Superior temporal gyrus (tissue), 1 donor: ENCODE measurements around the gene C17orf67.
"Not testable (repeated sequence)": the region's sequence is repeated elsewhere in the genome, so short reads cannot be mapped to it uniquely, and the experiment has no call there.

Experiments
- DNase-seq: peaks from one replicate; pipeline ENCODE4 v3.0.0-alpha.2; 2016; ENCODE audit errors: extremely low spot score

C17orf67 gene

GRCh38 chr17:56773124-56773523, 60.6 kb downstream of the C17orf67 start:
- no peak for DNase-seq

GRCh38 chr17:56772442-56772841, 61.3 kb downstream of the C17orf67 start:
- no peak for DNase-seq

- DNase-seq: no peak
Observed at GRCh38 chr17:56771975-56772374, 61.7 kb downstream of the C17orf67 start.

- DNase-seq: no peak
Observed at GRCh38 chr17:56771563-56771962, 62.2 kb downstream of the C17orf67 start.

GRCh38 chr17:56770427-56770826, 63.3 kb downstream of the C17orf67 start:
- no peak for DNase-seq

- DNase-seq: no peak
Observed at GRCh38 chr17:56765449-56765848, 68.3 kb downstream of the C17orf67 start.

GRCh38 chr17:56762988-56763387, 70.7 kb downstream of the C17orf67 start:
- no peak for DNase-seq

- no peak for DNase-seq
Observed at GRCh38 chr17:56762144-56762543, 71.6 kb downstream of the C17orf67 start.

- DNase-seq: no peak
Observed at GRCh38 chr17:56761387-56761786, 72.3 kb downstream of the C17orf67 start.

GRCh38 chr17:56757611-56758010, 76.1 kb downstream of the C17orf67 start:
- DNase-seq: not testable (repeated sequence)

GRCh38 chr17:56756536-56756935, 77.2 kb downstream of the C17orf67 start:
- no peak for DNase-seq

- no peak for DNase-seq
Observed at GRCh38 chr17:56755310-56755709, 78.4 kb downstream of the C17orf67 start.

GRCh38 chr17:56754523-56755208, 79.1 kb downstream of the C17orf67 start:
- no peak for DNase-seq

- DNase-seq: no peak
Observed at GRCh38 chr17:56752263-56752836, 81.4 kb downstream of the C17orf67 start.

- DNase-seq: no peak
Observed at GRCh38 chr17:56751145-56751738, 82.5 kb downstream of the C17orf67 start.

- no peak for DNase-seq
Observed at GRCh38 chr17:56744721-56745120, 89.0 kb downstream of the C17orf67 start.

- no peak for DNase-seq
Observed at GRCh38 chr17:56742601-56743000, 91.1 kb downstream of the C17orf67 start.
